ENCODE data around the gene MARCHF10. TPM values are rescaled to one million over a fixed set of nuclear protein-coding genes. Genes with fewer than 3 reads are reported as not detected.

The MARCHF10 gene
- total RNA-seq, 1 donor from 2014 or later, result 0.60 TPM

- peak; percentile 79 for DNase-seq (ENCODE audit: low read depth)
These were observed 13.3 kb upstream of the MARCHF10 start for GRCh38 chr17:62821189-62822079.

GRCh38 chr17:62819511-62820221, 11.6 kb upstream of the MARCHF10 start:
- DNase-seq (ENCODE audit: low read depth), result peak; percentile 98

- no peak for DNase-seq (ENCODE audit: low read depth)
These were observed 10.4 kb upstream of the MARCHF10 start for GRCh38 chr17:62818526-62818925.

GRCh38 chr17:62816282-62816839, 8.2 kb upstream of the MARCHF10 start:
- DNase-seq (ENCODE audit: low read depth), result no peak

DNA sequence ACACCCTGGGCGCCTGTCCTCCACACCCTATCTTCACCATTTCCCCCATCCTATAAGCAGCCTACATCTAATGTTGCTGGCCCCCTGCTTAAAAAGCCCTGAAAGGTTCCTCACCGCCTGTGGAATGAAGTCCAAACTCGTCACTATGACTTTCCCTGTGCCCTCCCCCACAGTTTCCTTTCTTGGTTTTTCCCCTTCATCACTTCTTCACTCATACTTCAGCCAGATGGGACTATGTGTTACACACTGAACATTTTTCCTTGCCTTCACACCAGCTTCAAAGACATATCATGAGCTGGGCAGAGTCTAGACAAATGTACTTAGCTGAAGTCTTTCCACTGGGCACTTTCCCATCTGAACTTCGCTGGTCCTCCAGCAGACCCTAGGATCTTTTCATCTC, 1.5 kb upstream of the MARCHF10 start:
- DNase-seq (ENCODE audit: low read depth), result no peak

DNA sequence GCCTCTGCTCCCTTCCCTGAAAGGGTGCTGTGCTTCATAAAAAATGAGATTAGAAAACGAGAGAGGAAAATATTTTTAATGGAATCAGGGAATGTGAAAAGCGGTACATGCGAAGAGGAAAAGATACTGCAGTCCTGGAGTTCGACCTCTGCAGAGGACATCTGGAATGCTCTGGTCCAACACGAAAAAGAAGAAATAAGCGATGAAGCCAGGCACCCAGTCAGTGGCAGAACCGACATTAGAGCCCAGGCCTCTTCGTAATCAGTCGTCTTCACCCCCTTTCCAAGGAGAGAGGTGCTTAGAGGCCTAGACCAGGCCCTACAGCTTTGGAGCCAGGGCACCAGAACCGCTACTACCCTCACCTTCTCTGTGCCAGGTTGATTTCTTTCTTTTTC, 459 bp upstream of the MARCHF10 start:
- no peak for DNase-seq (ENCODE audit: low read depth)

GRCh38 chr17:62805234-62805633, 2.9 kb downstream of the MARCHF10 start:
- peak; percentile 46 for DNase-seq (ENCODE audit: low read depth)

DNA sequence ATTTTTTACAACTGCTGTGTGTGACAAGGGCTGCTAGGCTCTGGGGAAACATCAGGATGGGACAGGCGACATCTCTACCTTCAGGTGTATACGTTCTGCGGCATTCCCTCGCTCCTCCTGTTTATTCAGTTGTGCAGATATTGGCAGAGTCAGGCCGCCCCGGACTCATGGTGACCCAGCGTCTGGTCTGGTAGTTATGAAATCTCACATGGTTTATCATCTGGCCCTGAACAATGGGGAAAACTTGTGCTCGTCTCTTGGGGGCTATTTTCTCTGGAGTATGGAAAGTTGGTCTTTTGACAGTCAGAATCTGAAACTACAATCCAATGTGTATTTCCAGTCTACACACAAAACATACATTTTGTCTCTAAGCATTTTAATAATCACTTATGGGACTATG, 3.3 kb downstream of the MARCHF10 start:
- DNase-seq (ENCODE audit: low read depth), result peak; percentile 73

- no peak for DNase-seq (ENCODE audit: low read depth)
These were observed 4.1 kb downstream of the MARCHF10 start for GRCh38 chr17:62804025-62804424.

GRCh38 chr17:62802561-62803205, 5.4 kb downstream of the MARCHF10 start:
- peak; percentile 58 for DNase-seq (ENCODE audit: low read depth)

- no peak for DNase-seq (ENCODE audit: low read depth)
These were observed 6.5 kb downstream of the MARCHF10 start for GRCh38 chr17:62801553-62802114.

- DNase-seq (ENCODE audit: low read depth), result peak; percentile 93
These were observed 7.5 kb downstream of the MARCHF10 start for GRCh38 chr17:62800585-62800984.

DNA sequence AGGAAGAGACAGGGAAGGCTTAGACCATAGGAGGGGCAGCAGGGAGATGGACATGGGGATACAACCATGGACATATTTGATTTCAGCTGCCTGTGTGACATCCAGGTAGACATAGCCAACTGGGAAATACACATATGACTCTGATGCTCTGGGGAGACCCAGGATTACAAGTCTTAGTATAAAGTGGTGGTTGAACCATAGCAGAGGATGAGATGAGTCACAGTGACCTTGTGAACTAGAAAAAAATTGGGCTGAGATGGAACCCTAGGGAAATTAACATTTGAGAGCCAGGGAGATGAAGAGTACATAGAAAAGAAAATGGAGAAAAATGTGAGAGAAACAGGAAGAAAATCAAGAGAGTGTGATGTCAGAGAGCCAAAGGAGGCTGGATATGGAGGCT, 10.2 kb downstream of the MARCHF10 start:
- DNase-seq (ENCODE audit: low read depth), result no peak

DNA sequence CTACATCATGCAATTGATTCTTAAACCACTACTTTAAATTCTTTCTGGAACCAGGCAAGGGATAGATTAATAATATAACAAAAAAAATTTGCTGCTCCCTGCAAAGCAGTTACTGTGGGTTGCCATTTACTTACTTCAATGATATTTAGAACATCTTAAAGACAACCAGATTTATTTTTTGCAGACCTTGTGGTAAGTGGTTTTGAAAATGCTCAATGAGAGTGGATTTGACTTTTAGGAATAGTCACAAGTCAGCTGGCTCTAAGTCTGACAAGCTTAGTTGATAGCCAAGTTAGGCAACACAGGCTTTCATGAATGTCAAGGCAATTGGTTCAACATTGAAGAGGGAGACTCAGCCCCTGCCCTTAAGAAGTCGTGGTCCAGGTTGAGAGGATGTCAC, 11.8 kb downstream of the MARCHF10 start:
- DNase-seq (ENCODE audit: low read depth), result no peak

DNA sequence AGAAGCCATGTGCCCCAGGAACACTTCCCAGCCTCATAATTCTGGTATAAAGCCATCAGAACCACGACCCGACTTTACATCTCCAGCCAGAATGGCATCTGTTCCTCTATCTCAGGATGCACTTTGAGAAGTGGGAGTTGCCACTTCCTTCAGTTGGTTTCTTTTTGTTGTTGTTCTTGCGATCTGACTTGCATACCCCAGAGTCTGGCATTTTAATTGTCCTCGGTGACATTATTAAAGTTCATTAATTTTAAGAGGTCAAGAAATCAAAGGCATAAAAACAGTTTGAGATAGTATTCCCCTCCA, 13.5 kb downstream of the MARCHF10 start:
- DNase-seq (ENCODE audit: low read depth), result no peak

DNA sequence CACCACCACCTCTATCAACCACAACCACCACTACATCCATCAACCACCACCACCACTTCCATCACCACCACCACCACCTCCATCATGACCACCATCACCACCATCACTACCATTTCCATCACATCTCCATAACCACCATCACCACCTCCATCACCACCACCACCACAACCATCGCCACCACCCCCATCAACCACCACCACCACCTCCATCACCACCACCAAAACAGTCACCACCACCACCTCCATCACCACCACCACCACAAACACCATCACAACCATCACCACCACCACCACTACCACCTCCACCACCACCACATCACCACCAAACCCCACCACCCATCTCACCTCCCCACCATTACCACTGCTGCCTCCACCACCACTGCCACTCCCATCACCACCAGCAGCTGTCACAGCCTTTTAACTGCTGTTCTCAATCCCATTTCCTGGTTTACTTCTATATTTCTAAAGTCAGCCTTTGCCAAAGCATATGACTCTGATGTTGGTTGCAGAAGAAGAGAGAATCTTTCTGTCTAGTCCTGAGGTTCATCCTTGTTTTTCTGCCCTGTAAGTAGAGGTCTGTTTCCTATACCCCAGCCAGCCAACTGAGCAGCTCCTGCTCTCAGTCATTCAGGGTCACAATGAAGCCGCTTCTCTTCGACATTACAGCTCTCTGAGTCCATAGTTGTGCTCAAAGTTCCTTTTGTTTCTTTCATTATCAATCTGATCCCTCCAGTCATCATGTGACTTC, 14.0 kb downstream of the MARCHF10 start:
- DNase-seq (ENCODE audit: low read depth), result no peak

GRCh38 chr17:62792447-62792800, 15.7 kb downstream of the MARCHF10 start:
- DNase-seq (ENCODE audit: low read depth), result no peak

DNA sequence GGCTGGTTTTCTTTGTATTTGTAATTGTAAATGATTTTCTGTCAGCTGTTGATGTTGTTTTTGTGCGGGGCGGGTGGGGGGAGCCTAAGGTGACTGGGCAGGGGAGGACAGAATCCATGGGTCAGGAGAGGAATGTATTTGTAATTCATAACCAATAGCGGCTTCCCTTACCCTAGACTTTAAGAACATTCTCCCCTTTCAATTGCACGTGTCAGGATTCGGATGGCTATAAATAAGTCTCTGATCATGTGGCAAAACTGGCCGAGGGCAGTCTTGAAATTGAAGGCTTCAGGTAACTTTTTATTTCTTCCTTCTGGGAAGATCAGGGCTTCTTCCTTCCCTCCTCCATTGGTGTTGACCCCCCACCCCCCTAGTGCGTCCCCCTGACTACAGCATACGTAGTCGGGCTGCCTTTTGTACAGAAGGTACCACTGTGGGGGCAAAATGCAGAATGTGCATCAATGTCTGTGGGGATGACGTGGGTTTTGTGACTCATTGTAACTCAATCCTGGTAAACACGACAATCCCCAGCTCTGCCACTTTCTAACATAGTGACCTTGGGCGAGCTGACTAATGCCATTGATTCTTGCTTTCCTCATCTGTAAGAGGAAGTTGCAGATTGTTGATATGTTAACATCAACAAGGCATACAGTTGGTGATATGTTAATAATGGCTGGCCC, 16.2 kb downstream of the MARCHF10 start:
- peak; percentile 96 for DNase-seq (ENCODE audit: low read depth)

GRCh38 chr17:62791235-62791734, 16.8 kb downstream of the MARCHF10 start:
- peak; percentile 79 for DNase-seq (ENCODE audit: low read depth)

- peak; percentile 81 for DNase-seq (ENCODE audit: low read depth)
These were observed 17.5 kb downstream of the MARCHF10 start for GRCh38 chr17:62790564-62790986.

DNA sequence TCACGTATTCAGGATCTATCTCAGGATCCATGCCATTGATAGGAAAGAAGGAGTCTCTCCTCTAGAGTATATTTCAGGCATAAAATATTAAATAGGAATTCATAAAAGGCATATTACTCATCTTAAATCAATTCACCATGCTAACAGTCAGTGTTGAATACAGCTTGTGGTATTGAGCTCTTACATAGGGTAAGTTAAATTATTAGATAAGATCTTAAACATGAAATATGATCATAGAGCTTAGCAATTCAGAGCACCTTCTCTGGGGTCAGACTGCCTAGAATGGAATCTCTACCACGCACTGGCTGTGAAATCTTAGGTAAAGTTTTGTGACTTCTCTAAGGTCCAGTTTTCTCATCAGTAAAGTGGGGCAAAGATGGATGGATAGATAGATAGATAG, 20.7 kb downstream of the MARCHF10 start:
- no peak for DNase-seq (ENCODE audit: low read depth)
